H1 (cell line): ENCODE data around the gene MICALL2. TPM values are rescaled to one million over a fixed set of nuclear protein-coding genes. Genes with fewer than 3 reads are reported as not detected.

Experiments
- EGR1 ChIP-seq: IDR thresholded peaks from 2 replicates; pipeline ENCODE4 v1.6.1; 2011; ENCODE audit warnings: low read depth, low read length, borderline replicate concordance
- RAD21 ChIP-seq, 2 experiments: IDR thresholded peaks in 1 of 2; conservative IDR thresholded peaks in 1 of 2; 2 replicates each; pipeline ENCODE4 v1.6.1; 2011; ENCODE audit warnings: low read depth in 2 of 2, low read length in 2 of 2, improper control_type of control experiment in 1 of 2, inconsistent platforms in 1 of 2, mild to moderate bottlenecking in 1 of 2, moderate library complexity in 1 of 2
- TAF7 ChIP-seq: optimal IDR thresholded peaks from 2 replicates; pipeline ENCODE3; 2011; ENCODE audit warnings: low read depth, mild to moderate bottlenecking, inconsistent platforms, low read length, moderate library complexity, borderline replicate concordance
- polyA plus RNA-seq, 7 experiments: library from polyadenylated mRNA; depleted of rRNA in 3 of 7; stranded (reverse) in 5 of 7; unstranded in 2 of 7; fragments of >200 nt in 5 of 7; fragments of 200-250 nt in 2 of 7; gene quantifications; 1 replicate in 5 of 7; 2 replicates in 1 of 7; 4 replicates in 1 of 7; pipeline versions ENCODE4 v1.2.1 to v1.2.3, GENCODE V29; 2011 to 2013; ENCODE audit warnings: missing spikeins in 2 of 7, mixed read lengths in 2 of 7
- total RNA-seq: library from RNA; stranded (reverse); fragmentation: NEBNext Ultra II Directional; extraction: Animal tissue kit (Norgen Biotek cat#: 25700); gene quantifications from 2 replicates; pipeline ENCODE4 v1.2.1, GENCODE V29; 2021
- TF ChIP-seq, protein P1 (sequence below): fragments of 300-600 bp; sonication (generic); IDR thresholded peaks from 2 replicates; pipeline ENCODE4 v1.7.1; 2012; ENCODE audit warnings: low read length, moderate library complexity, mild to moderate bottlenecking, inconsistent platforms; ENCODE audit not compliant: insufficient replicate concordance

Gene MICALL2
- total and polyA plus RNA-seq, 2 of the 8 experiments (the other 6 are each of a cell fraction or from before 2014, with no cell fraction given), result 5.3 to 8.5 TPM

DNA sequence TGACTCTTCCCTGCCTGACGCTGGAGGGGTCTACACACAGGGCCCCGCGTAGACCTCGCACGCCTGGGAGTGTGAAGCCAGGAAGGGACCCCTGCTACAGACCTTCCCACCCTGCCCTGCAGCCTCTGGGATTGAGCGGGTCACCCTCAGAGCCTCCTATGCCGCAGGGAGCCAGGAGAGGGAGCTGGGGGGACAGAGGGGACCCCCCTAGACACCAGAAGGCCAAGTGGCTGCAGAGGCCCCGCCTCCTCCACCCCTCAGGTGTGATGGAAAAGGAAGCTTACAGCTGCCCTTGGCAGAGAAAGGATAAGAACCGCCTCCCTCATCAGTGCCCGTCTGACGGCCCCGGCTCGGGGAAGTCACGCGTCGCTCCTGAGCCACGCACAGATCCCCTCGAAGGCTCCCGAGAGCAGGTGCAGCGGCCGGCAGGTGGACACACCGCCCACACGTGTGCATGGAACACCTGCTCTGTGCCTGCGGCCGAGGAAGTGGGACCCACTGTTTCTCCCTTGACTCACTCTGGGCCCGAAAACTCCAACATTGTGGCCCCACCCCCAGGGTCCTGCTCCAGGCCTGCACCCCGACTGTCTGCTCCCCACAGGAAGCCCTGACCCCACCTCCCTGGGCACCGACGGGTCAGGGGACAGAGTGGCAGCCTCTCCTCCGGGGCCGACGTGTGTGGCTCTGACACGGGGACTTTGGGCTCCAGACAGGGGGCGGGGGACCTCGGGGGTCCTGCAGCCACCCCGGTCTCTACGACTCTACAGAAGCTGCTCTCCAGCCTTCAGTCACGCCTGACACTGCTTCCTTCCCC lies 73.3 kb downstream of the MICALL2 start (continued):
- TF ChIP-seq, protein P1, sequence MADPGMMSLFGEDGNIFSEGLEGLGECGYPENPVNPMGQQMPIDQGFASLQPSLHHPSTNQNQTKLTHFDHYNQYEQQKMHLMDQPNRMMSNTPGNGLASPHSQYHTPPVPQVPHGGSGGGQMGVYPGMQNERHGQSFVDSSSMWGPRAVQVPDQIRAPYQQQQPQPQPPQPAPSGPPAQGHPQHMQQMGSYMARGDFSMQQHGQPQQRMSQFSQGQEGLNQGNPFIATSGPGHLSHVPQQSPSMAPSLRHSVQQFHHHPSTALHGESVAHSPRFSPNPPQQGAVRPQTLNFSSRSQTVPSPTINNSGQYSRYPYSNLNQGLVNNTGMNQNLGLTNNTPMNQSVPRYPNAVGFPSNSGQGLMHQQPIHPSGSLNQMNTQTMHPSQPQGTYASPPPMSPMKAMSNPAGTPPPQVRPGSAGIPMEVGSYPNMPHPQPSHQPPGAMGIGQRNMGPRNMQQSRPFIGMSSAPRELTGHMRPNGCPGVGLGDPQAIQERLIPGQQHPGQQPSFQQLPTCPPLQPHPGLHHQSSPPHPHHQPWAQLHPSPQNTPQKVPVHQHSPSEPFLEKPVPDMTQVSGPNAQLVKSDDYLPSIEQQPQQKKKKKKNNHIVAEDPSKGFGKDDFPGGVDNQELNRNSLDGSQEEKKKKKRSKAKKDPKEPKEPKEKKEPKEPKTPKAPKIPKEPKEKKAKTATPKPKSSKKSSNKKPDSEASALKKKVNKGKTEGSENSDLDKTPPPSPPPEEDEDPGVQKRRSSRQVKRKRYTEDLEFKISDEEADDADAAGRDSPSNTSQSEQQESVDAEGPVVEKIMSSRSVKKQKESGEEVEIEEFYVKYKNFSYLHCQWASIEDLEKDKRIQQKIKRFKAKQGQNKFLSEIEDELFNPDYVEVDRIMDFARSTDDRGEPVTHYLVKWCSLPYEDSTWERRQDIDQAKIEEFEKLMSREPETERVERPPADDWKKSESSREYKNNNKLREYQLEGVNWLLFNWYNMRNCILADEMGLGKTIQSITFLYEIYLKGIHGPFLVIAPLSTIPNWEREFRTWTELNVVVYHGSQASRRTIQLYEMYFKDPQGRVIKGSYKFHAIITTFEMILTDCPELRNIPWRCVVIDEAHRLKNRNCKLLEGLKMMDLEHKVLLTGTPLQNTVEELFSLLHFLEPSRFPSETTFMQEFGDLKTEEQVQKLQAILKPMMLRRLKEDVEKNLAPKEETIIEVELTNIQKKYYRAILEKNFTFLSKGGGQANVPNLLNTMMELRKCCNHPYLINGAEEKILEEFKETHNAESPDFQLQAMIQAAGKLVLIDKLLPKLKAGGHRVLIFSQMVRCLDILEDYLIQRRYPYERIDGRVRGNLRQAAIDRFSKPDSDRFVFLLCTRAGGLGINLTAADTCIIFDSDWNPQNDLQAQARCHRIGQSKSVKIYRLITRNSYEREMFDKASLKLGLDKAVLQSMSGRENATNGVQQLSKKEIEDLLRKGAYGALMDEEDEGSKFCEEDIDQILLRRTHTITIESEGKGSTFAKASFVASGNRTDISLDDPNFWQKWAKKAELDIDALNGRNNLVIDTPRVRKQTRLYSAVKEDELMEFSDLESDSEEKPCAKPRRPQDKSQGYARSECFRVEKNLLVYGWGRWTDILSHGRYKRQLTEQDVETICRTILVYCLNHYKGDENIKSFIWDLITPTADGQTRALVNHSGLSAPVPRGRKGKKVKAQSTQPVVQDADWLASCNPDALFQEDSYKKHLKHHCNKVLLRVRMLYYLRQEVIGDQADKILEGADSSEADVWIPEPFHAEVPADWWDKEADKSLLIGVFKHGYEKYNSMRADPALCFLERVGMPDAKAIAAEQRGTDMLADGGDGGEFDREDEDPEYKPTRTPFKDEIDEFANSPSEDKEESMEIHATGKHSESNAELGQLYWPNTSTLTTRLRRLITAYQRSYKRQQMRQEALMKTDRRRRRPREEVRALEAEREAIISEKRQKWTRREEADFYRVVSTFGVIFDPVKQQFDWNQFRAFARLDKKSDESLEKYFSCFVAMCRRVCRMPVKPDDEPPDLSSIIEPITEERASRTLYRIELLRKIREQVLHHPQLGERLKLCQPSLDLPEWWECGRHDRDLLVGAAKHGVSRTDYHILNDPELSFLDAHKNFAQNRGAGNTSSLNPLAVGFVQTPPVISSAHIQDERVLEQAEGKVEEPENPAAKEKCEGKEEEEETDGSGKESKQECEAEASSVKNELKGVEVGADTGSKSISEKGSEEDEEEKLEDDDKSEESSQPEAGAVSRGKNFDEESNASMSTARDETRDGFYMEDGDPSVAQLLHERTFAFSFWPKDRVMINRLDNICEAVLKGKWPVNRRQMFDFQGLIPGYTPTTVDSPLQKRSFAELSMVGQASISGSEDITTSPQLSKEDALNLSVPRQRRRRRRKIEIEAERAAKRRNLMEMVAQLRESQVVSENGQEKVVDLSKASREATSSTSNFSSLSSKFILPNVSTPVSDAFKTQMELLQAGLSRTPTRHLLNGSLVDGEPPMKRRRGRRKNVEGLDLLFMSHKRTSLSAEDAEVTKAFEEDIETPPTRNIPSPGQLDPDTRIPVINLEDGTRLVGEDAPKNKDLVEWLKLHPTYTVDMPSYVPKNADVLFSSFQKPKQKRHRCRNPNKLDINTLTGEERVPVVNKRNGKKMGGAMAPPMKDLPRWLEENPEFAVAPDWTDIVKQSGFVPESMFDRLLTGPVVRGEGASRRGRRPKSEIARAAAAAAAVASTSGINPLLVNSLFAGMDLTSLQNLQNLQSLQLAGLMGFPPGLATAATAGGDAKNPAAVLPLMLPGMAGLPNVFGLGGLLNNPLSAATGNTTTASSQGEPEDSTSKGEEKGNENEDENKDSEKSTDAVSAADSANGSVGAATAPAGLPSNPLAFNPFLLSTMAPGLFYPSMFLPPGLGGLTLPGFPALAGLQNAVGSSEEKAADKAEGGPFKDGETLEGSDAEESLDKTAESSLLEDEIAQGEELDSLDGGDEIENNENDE, result no peak
- no peak for TF ChIP-seq EGR1
- no peak for TF ChIP-seq TAF7
- TF ChIP-seq RAD21 (IDR thresholded peaks at IDR 0.05 in 1 of 2, conservative IDR thresholded peaks at IDR 0.05 in 1 of 2; ENCODE audit: low read depth in 2 of 2, low read length in 2 of 2), result peak; percentile 17 to 43; a peak in 2 of 4 replicates
- TF ChIP-seq, all 59 proteins: peak for 2
